Liver (tissue), 9 donors: ENCODE data around the gene RBM20. TPM values are rescaled to one million over a fixed set of nuclear protein-coding genes. Genes with fewer than 3 reads are reported as not detected.

Experiments used
- DNase-seq: peaks from one replicate; pipeline ENCODE4 v3.0.0-alpha.2; 2017; ENCODE audit warnings: low spot score
- H3K27ac ChIP-seq, 2 donors: one replicate each; pipeline ENCODE4 v1.7.0; 2013; ENCODE audit warnings: inconsistent platforms in 2 of 2, low read length in 2 of 2, control low read depth in 1 of 2, low read depth in 1 of 2, mild to moderate bottlenecking in 1 of 2
- H3K27me3 ChIP-seq, 4 donors: one replicate each; pipeline versions ENCODE4 v1.6.1 to v1.7.0; 2013; ENCODE audit warnings: low read length in 3 of 4, inconsistent platforms in 1 of 4, mild to moderate bottlenecking in 1 of 4, moderate library complexity in 1 of 4; ENCODE audit not compliant: control insufficient read depth in 4 of 4, insufficient read depth in 4 of 4
- H3K36me3 ChIP-seq, 4 donors: one replicate each; pipeline versions ENCODE4 v1.6.1 to v1.7.0; 2013; ENCODE audit warnings: low read length in 3 of 4, mild to moderate bottlenecking in 3 of 4, low read depth in 1 of 4, moderate library complexity in 1 of 4; ENCODE audit not compliant: control insufficient read depth in 4 of 4, insufficient read depth in 3 of 4
- H3K4me1 ChIP-seq, 4 donors: one replicate each; pipeline versions ENCODE4 v1.6.1 to v1.7.0; 2013; ENCODE audit warnings: low read length in 3 of 4, mild to moderate bottlenecking in 3 of 4, moderate library complexity in 1 of 4; ENCODE audit not compliant: control insufficient read depth in 4 of 4, insufficient read depth in 4 of 4
- H3K4me3 ChIP-seq, 3 donors: one replicate each; pipeline versions ENCODE4 v1.6.1 to v1.7.0; 2013; ENCODE audit warnings: low read length in 3 of 3, control low read depth in 1 of 3, low read depth in 1 of 3, mild to moderate bottlenecking in 1 of 3
- H3K9ac ChIP-seq, 2 donors: one replicate each; pipeline ENCODE4 v1.7.0; 2013; ENCODE audit warnings: low read length in 2 of 2, mild to moderate bottlenecking in 2 of 2, moderate library complexity in 2 of 2, control low read depth in 1 of 2, low read depth in 1 of 2
- H3K9me3 ChIP-seq, 4 donors: one replicate each; pipeline versions ENCODE4 v1.6.1 to v1.7.0; 2013; ENCODE audit warnings: low read length in 3 of 4; ENCODE audit not compliant: control insufficient read depth in 4 of 4
- ATF3 ChIP-seq: IDR thresholded peaks from 2 replicates; pipeline ENCODE4 v1.6.1; 2016; ENCODE audit warnings: antibody characterized with exemption
- CTCF ChIP-seq: fragments of 150-350 bp; IDR thresholded peaks from 2 replicates; pipeline ENCODE4 v1.5.1; 2017; ENCODE audit warnings: improper control_type of control experiment, low read depth, low read length; ENCODE audit not compliant: missing input control
- EGR1 ChIP-seq, 2 donors: IDR thresholded peaks; 2 replicates each; pipeline ENCODE4 v1.6.1; 2016 to 2018; ENCODE audit warnings: antibody characterized with exemption in 2 of 2, low read depth in 2 of 2
- FOXA1 ChIP-seq: IDR thresholded peaks from 2 replicates; pipeline ENCODE4 v1.6.1; 2016; ENCODE audit warnings: antibody characterized with exemption
- FOXA2 ChIP-seq: IDR thresholded peaks from 2 replicates; pipeline ENCODE4 v1.6.1; 2016; ENCODE audit warnings: antibody characterized with exemption
- GABPA ChIP-seq, 2 donors: IDR thresholded peaks in 1 of 2; conservative IDR thresholded peaks in 1 of 2; 2 replicates each; pipeline ENCODE4 v1.6.1; 2016; ENCODE audit warnings: antibody characterized with exemption in 2 of 2, mild to moderate bottlenecking in 1 of 2, moderate library complexity in 1 of 2
- HNF4A ChIP-seq, 2 donors: conservative IDR thresholded peaks; 2 replicates each; pipeline ENCODE4 v1.6.1; 2016; ENCODE audit warnings: antibody characterized with exemption in 2 of 2, mild to moderate bottlenecking in 2 of 2
- HNF4G ChIP-seq: IDR thresholded peaks from 2 replicates; pipeline ENCODE4 v1.6.1; 2016; ENCODE audit warnings: antibody characterized with exemption
- JUND ChIP-seq, 2 donors: IDR thresholded peaks; 2 replicates each; pipeline ENCODE4 v1.6.1; 2016; ENCODE audit warnings: antibody characterized with exemption in 2 of 2
- MAX ChIP-seq: IDR thresholded peaks from 2 replicates; pipeline ENCODE4 v1.6.1; 2016; ENCODE audit warnings: antibody characterized with exemption
- NR2F2 ChIP-seq: IDR thresholded peaks from 2 replicates; pipeline ENCODE4 v1.6.1; 2016; ENCODE audit warnings: antibody characterized with exemption
- REST ChIP-seq: IDR thresholded peaks from 2 replicates; pipeline ENCODE4 v1.6.1; 2016; ENCODE audit warnings: antibody characterized with exemption, mild to moderate bottlenecking
- RXRA ChIP-seq, 2 donors: IDR thresholded peaks; 2 replicates each; pipeline ENCODE4 v1.6.1; 2017 to 2018; ENCODE audit warnings: antibody characterized with exemption in 2 of 2, mild to moderate bottlenecking in 1 of 2
- SP1 ChIP-seq: IDR thresholded peaks from 2 replicates; pipeline ENCODE4 v1.6.1; 2018; ENCODE audit warnings: antibody characterized with exemption, mild to moderate bottlenecking
- TAF1 ChIP-seq: conservative IDR thresholded peaks from 2 replicates; pipeline ENCODE4 v1.6.1; 2016; ENCODE audit warnings: antibody characterized with exemption, mild to moderate bottlenecking
- YY1 ChIP-seq: IDR thresholded peaks from 2 replicates; pipeline ENCODE4 v1.6.1; 2016; ENCODE audit warnings: antibody characterized with exemption, mild to moderate bottlenecking
- ZBTB33 ChIP-seq: IDR thresholded peaks from 2 replicates; pipeline ENCODE4 v1.6.1; 2016; ENCODE audit warnings: antibody characterized with exemption
- WGBS: extraction: QIAGEN DNeasy Blood & Tissue Kit; methylation state at CpG from one replicate; pipeline ENCODE4 v1.1.7; 2013; 5-methylcytosine and 5-hydroxymethylcytosine counted together
- polyA plus RNA-seq, 2 donors: library from polyadenylated mRNA; stranded (reverse) in 1 of 2; unstranded in 1 of 2; fragments of 200-250 nt in 1 of 2; fragments of >200 nt in 1 of 2; fragmentation: Nextera tagmentation in 1 of 2; extraction: Ambion mirVana in 1 of 2; gene quantifications; one replicate each; pipeline versions ENCODE4 v1.2.1 to v1.2.3, GENCODE V29; 2013 to 2015
- total RNA-seq, 2 donors: library from RNA; depleted of rRNA; stranded (reverse); fragments of >200 nt; gene quantifications; one replicate each; pipeline ENCODE4 v1.2.3, GENCODE V29; 2014
- donor health status: healthy.
- donor health status: healthy.
- donor health status: healthy.
- donor health status: healthy.
- donor health status: healthy.

The RBM20 gene
- total and polyA plus RNA-seq, 4 donors, result 0.03 to 0.08 (median 0.05) TPM; not detected in 1

GRCh38 chr10:110824660-110825059 lies 180.5 kb downstream of the RBM20 start:
- Histone ChIP-seq H3K4me1 (peaks cover 0 to 14% (median 8%) of the 10 kb centered on the region in 4 donors), H3K9me3 (no peaks in the 10 kb centered on the region), H3K36me3 (no peaks in the 10 kb centered on the region), H3K9ac (no peak overlapping the region), H3K4me3 (no peak overlapping the region), H3K27ac (no peak overlapping the region), H3K27me3 (no peaks in the 10 kb centered on the region)
- no peak for DNase-seq
- TF ChIP-seq HNF4G (no peak), REST (no peak), TAF1 (no peak), EGR1 (IDR thresholded peaks at IDR 0.05; ENCODE audit: low read depth in 2 of 2) (no peak)
- 83% methylated on average over 5 of the region's 5 CpGs for WGBS

- Histone ChIP-seq H3K4me1 (peaks cover 0 to 9% (median 2%) of the 10 kb centered on the region in 4 donors), H3K36me3 (no peaks in the 10 kb centered on the region), H3K27ac (no peak overlapping the region), H3K4me3 (no peak overlapping the region), H3K27me3 (no peaks in the 10 kb centered on the region), H3K9me3 (no peaks in the 10 kb centered on the region), H3K9ac (no peak overlapping the region)
- no peak for TF ChIP-seq RXRA (IDR thresholded peaks at IDR 0.05)
- TF ChIP-seq YY1, result no peak
- 87% methylated on average over 1 of the region's 1 CpG for WGBS
- DNase-seq, result no peak
Measured at GRCh38 chr10:110825508-110825907, 181.4 kb downstream of the RBM20 start.

GRCh38 chr10:110827410-110827809 lies 183.3 kb downstream of the RBM20 start:
- no peak overlapping the region for H3K9ac ChIP-seq
- H3K27me3 ChIP-seq, result no peaks in the 10 kb centered on the region
- 70% methylated on average over 4 of the region's 4 CpGs for WGBS
- TF ChIP-seq EGR1 (IDR thresholded peaks at IDR 0.05; ENCODE audit: low read depth in 2 of 2) (no peak), FOXA2 (no peak), MAX (no peak), NR2F2 (no peak), GABPA (IDR thresholded peaks at IDR 0.05 in 1 of 2, conservative IDR thresholded peaks at IDR 0.05 in 1 of 2) (no peak), REST (no peak), HNF4G (no peak), TAF1 (no peak), CTCF (no peak), YY1 (no peak), ATF3 (no peak), JUND (IDR thresholded peaks at IDR 0.05) (no peak), RXRA (IDR thresholded peaks at IDR 0.05) (no peak), FOXA1 (no peak), ZBTB33 (no peak), HNF4A (conservative IDR thresholded peaks at IDR 0.05) (no peak), SP1 (no peak)

More at GRCh38 chr10:110827410-110827809, 183.3 kb downstream of the RBM20 start:
- no peaks in the 10 kb centered on the region for H3K9me3 ChIP-seq
- H3K36me3 ChIP-seq, result no peaks in the 10 kb centered on the region
- no peak overlapping the region for H3K4me3 ChIP-seq
- peaks cover 0 to 9% (median 2%) of the 10 kb centered on the region in 4 donors for H3K4me1 ChIP-seq
- no peak overlapping the region for H3K27ac ChIP-seq
- DNase-seq, result no peak
